Right cardiac atrium (tissue), 5 donors: Measurements from ENCODE around the gene TUB. TPM values are rescaled to one million over a fixed set of nuclear protein-coding genes. Genes with fewer than 3 reads are reported as not detected.

ENCODE experiments used
- ATAC-seq, 2 donors: fragments of 200-7000 bp; cut with Tn5 transposase; one replicate each; pipeline versions ENCODE4 v1.8.0 to v1.9.1; 2020; ENCODE audit warnings: moderate library complexity in 2 of 2, mild to moderate bottlenecking in 1 of 2
- DNase-seq, 3 donors: peaks; one replicate each; pipeline ENCODE4 v3.0.0-alpha.2; 2020
- H3K27ac ChIP-seq: one replicate; pipeline ENCODE4 v1.5.1; 2013; ENCODE audit warnings: mild to moderate bottlenecking, low read length, control low read depth, moderate library complexity
- H3K27me3 ChIP-seq: one replicate; pipeline ENCODE4 v1.6.1; 2013; ENCODE audit not compliant: control insufficient read depth, insufficient read depth
- H3K4me1 ChIP-seq: one replicate; pipeline ENCODE4 v1.6.1; 2013; ENCODE audit warnings: low read length; ENCODE audit not compliant: control insufficient read depth, insufficient read depth
- H3K4me3 ChIP-seq: one replicate; pipeline ENCODE4 v1.5.1; 2013; ENCODE audit warnings: low read length, control low read depth
- H3K9me3 ChIP-seq: one replicate; pipeline ENCODE4 v1.6.1; 2013; ENCODE audit warnings: low read length; ENCODE audit not compliant: control insufficient read depth
- WGBS: extraction: QIAGEN DNeasy Blood & Tissue Kit; methylation state at CpG from one replicate; pipeline ENCODE4 v1.1.7; 2013; 5-methylcytosine and 5-hydroxymethylcytosine counted together
- intact Hi-C, 4 donors: fragments of 100-400 bp; cut with DNase I; formaldehyde crosslinking; loops; one replicate each; pipeline versions ENCODE4 v1.11.0 to v1.14.0; 2022 to 2023
- polyA plus RNA-seq: library from polyadenylated mRNA; stranded (reverse); fragments of 200-250 nt; gene quantifications from one replicate; pipeline ENCODE4 v1.2.3, GENCODE V29; 2013
- total RNA-seq, 4 donors: library from RNA; stranded (reverse); fragmentation: NEBNext Ultra II Directional; extraction: Animal tissue kit (Norgen Biotek cat#: 25700); gene quantifications; one replicate each; pipeline ENCODE4 v1.2.1, GENCODE V29; 2021
- donor health status: healthy with polysubstance abuse.
- donor health status: DM: no; HTN: yes; CAD: no.
- donor health status: DM: no; HTN: no; CAD: no.
- donor health status: DM: no; HTN: yes; CAD: no; lungs with severe emphysema.
- donor health status: DM: yes; HTN: yes; CAD: no.

The TUB gene
- total and polyA plus RNA-seq, 5 donors: 10.0 to 31.2 (median 27.6) TPM

GRCh38 chr11:8085011-8085645 lies 4.1 kb downstream of the TUB start:
- DNase-seq (no peak), ATAC-seq (no peak)
- intact Hi-C loops: no loop called here
- no peaks in the 10 kb centered on the region for H3K27me3 ChIP-seq
- no peaks in the 10 kb centered on the region for H3K9me3 ChIP-seq
- H3K4me1 ChIP-seq: peaks cover 20% of the 10 kb centered on the region
- H3K4me3 ChIP-seq: no peak overlapping the region
- 64% methylated on average over 11 of the region's 11 CpGs for WGBS
- no peak overlapping the region for H3K27ac ChIP-seq

GRCh38 chr11:8086001-8086479 lies 5.0 kb downstream of the TUB start:
- intact Hi-C loops: no loop called here
- ATAC-seq (peak in 1 of 2 donors; percentile 12), DNase-seq (peak in 2 of 3 donors; percentile 77 to 78)
- no peaks in the 10 kb centered on the region for H3K9me3 ChIP-seq
- H3K27me3 ChIP-seq: no peaks in the 10 kb centered on the region
- 28% methylated on average over 8 of the region's 8 CpGs for WGBS
- H3K27ac ChIP-seq: peak overlapping the region; percentile 55
- no peak overlapping the region for H3K4me3 ChIP-seq
- peaks cover 20% of the 10 kb centered on the region for H3K4me1 ChIP-seq

GRCh38 chr11:8086571-8086970 lies 5.6 kb downstream of the TUB start:
- Histone ChIP-seq H3K4me1 (peaks cover 20% of the 10 kb centered on the region), H3K9me3 (no peaks in the 10 kb centered on the region), H3K27ac (peak overlapping the region; percentile 55), H3K27me3 (no peaks in the 10 kb centered on the region), H3K4me3 (no peak overlapping the region)
- intact Hi-C loops: no loop called here
- WGBS: 80% methylated on average over 7 of the region's 7 CpGs
- no peak for DNase-seq
- no peak for ATAC-seq

GRCh38 chr11:8087185-8087584 lies 6.2 kb downstream of the TUB start:
- no peak for DNase-seq
- WGBS: 94% methylated on average over 4 of the region's 4 CpGs

GRCh38 chr11:8087756-8088155 lies 6.7 kb downstream of the TUB start:
- Histone ChIP-seq H3K4me3 (no peak overlapping the region), H3K9me3 (no peaks in the 10 kb centered on the region), H3K4me1 (peaks cover 18% of the 10 kb centered on the region), H3K27ac (no peak overlapping the region), H3K27me3 (no peaks in the 10 kb centered on the region)
- intact Hi-C loops: no loop called here
- 83% methylated on average over 3 of the region's 3 CpGs for WGBS
- ATAC-seq: no peak
- no peak for DNase-seq

More at GRCh38 chr11:8087185-8087584, 6.2 kb downstream of the TUB start:
- Histone ChIP-seq H3K4me3 (no peak overlapping the region), H3K27ac (no peak overlapping the region), H3K9me3 (no peaks in the 10 kb centered on the region), H3K27me3 (no peaks in the 10 kb centered on the region), H3K4me1 (peaks cover 18% of the 10 kb centered on the region)
- intact Hi-C loops: no loop called here
- no peak for ATAC-seq

- 92% methylated on average over 17 of the region's 17 CpGs for WGBS
- Histone ChIP-seq H3K4me1 (peaks cover 11% of the 10 kb centered on the region), H3K9me3 (no peaks in the 10 kb centered on the region), H3K27ac (no peak overlapping the region), H3K4me3 (no peak overlapping the region), H3K27me3 (no peaks in the 10 kb centered on the region)
- intact Hi-C loops: loop anchor here (2.0 to 10.0 kb wide), 5 partner anchors 57 to 195 kb away; no protein-coding TSS in a partner anchor
- DNase-seq (no peak), ATAC-seq (no peak)
Observed at GRCh38 chr11:8089791-8090510, 8.9 kb downstream of the TUB start.

GRCh38 chr11:8090756-8091155 lies 9.7 kb downstream of the TUB start:
- intact Hi-C loops: loop anchor here (2.0 to 10.0 kb wide), 5 partner anchors 58 to 196 kb away; no protein-coding TSS in a partner anchor
- ATAC-seq (no peak), DNase-seq (no peak)
- no peak overlapping the region for H3K27ac ChIP-seq
- WGBS: 56% methylated on average over 5 of the region's 5 CpGs
- H3K4me3 ChIP-seq: no peak overlapping the region
- peaks cover 5% of the 10 kb centered on the region for H3K4me1 ChIP-seq
- no peaks in the 10 kb centered on the region for H3K9me3 ChIP-seq
- no peaks in the 10 kb centered on the region for H3K27me3 ChIP-seq

GRCh38 chr11:8091721-8092120 lies 10.7 kb downstream of the TUB start:
- no peaks in the 10 kb centered on the region for H3K4me1 ChIP-seq
- no peaks in the 10 kb centered on the region for H3K9me3 ChIP-seq
- H3K27me3 ChIP-seq: no peaks in the 10 kb centered on the region
- no peak overlapping the region for H3K4me3 ChIP-seq
- 77% methylated on average over 5 of the region's 5 CpGs for WGBS
- intact Hi-C loops: loop anchor here (2.0 to 10.0 kb wide), 5 partner anchors 59 to 197 kb away; no protein-coding TSS in a partner anchor
- no peak overlapping the region for H3K27ac ChIP-seq
- ATAC-seq (no peak), DNase-seq (no peak)

GRCh38 chr11:8092587-8093424 lies 11.8 kb downstream of the TUB start:
- DNase-seq: peak; percentile 76 to 89 (median 78)
- whole genome bisulfite sequencing: 38% methylated on average over 11 of the region's 11 CpGs
- intact Hi-C loops: loop anchor here in 3 of 4 donors (5.0 to 10.0 kb wide), 4 partner anchors 61 to 198 kb away; no protein-coding TSS in a partner anchor

GRCh38 chr11:8093931-8094575 lies 13.0 kb downstream of the TUB start:
- intact Hi-C loops: loop anchor here in 3 of 4 donors (5.0 to 10.0 kb wide), 4 partner anchors 62 to 199 kb away; no protein-coding TSS in a partner anchor
- H3K4me1 ChIP-seq: no peaks in the 10 kb centered on the region
- H3K27me3 ChIP-seq: no peaks in the 10 kb centered on the region
- no peak overlapping the region for H3K27ac ChIP-seq
- no peak for ATAC-seq
- DNase-seq: no peak
- H3K4me3 ChIP-seq: no peak overlapping the region
- WGBS: 95% methylated on average over 9 of the region's 9 CpGs
- no peaks in the 10 kb centered on the region for H3K9me3 ChIP-seq

More at GRCh38 chr11:8092587-8093424, 11.8 kb downstream of the TUB start:
- H3K27me3 ChIP-seq: no peaks in the 10 kb centered on the region
- no peak overlapping the region for H3K4me3 ChIP-seq
- no peaks in the 10 kb centered on the region for H3K9me3 ChIP-seq
- no peak overlapping the region for H3K27ac ChIP-seq
- ATAC-seq: peak; percentile 69 to 80
- no peaks in the 10 kb centered on the region for H3K4me1 ChIP-seq
